Sigmoid colon (tissue), 4 donors: ENCODE measurements around the gene TPST2.

Experiments used
- CTCF ChIP-seq, 4 experiments: fragments of 450-650 bp in 3 of 4; fragments of 200-600 bp in 1 of 4; IDR thresholded peaks; one replicate each; pipeline ENCODE4 v1.5.1; 2016 to 2019; ENCODE audit warnings: antibody characterized with exemption in 4 of 4, mild to moderate bottlenecking in 3 of 4, moderate library complexity in 2 of 4
- POLR2AphosphoS5 ChIP-seq, 4 donors: sonication (generic); formaldehyde crosslinking; IDR thresholded peaks; one replicate each; pipeline ENCODE4 v1.6.1; 2017; ENCODE audit warnings: antibody characterized with exemption in 4 of 4

- TF ChIP-seq CTCF (IDR thresholded peaks at IDR 0.05), result no peak
- no peak for TF ChIP-seq POLR2AphosphoS5 (IDR thresholded peaks at IDR 0.05)
Observed at GRCh38 chr22:26555478-26555877, 34.5 kb downstream of the TPST2 start.
